GM12872 (cell line): ENCODE data around the gene RGS5.

Source experiments
- CTCF ChIP-seq: IDR thresholded peaks from 3 replicates; pipeline ENCODE4 v1.5.1; 2011; ENCODE audit warnings: low read depth, mild to moderate bottlenecking, low read length, moderate library complexity; ENCODE audit not compliant: insufficient read depth

The RGS5 gene

GRCh38 chr1:163119707-163120106 lies 83.0 kb downstream of the RGS5 start:
- no peak for TF ChIP-seq CTCF

- no peak for TF ChIP-seq CTCF
Observed at GRCh38 chr1:163115887-163116286, 86.8 kb downstream of the RGS5 start.

GRCh38 chr1:163107655-163108054 lies 95.1 kb downstream of the RGS5 start:
- no peak for TF ChIP-seq CTCF

GRCh38 chr1:163106364-163106987 lies 96.2 kb downstream of the RGS5 start:
- TF ChIP-seq CTCF, result no peak

GRCh38 chr1:163104385-163105099 lies 98.2 kb downstream of the RGS5 start:
- TF ChIP-seq CTCF, result no peak

- TF ChIP-seq CTCF, result no peak
Observed at GRCh38 chr1:163102590-163102989, 100.1 kb downstream of the RGS5 start.

GRCh38 chr1:163095213-163095612 lies 107.5 kb downstream of the RGS5 start:
- no peak for TF ChIP-seq CTCF
